Esophagus squamous epithelium (tissue), 4 donors: ENCODE measurements around the gene DGKQ.

ENCODE experiments used
- CTCF ChIP-seq, 6 experiments: fragments of 450-650 bp in 4 of 6; fragments of 200-600 bp in 2 of 6; sonication (generic) in 2 of 6; IDR thresholded peaks; one replicate each; pipeline ENCODE4 v1.5.1; 2016 to 2019; ENCODE audit warnings: antibody characterized with exemption in 6 of 6, mild to moderate bottlenecking in 4 of 6, moderate library complexity in 4 of 6
- POLR2A ChIP-seq, 4 donors: fragments of 450-650 bp; IDR thresholded peaks; one replicate each; pipeline ENCODE4 v1.6.1; 2017; ENCODE audit warnings: antibody characterized with exemption in 4 of 4, mild to moderate bottlenecking in 4 of 4, moderate library complexity in 3 of 4

GRCh38 chr4:965048-965765 is 8.2 kb downstream of the DGKQ start:
- TF ChIP-seq CTCF (IDR thresholded peaks at IDR 0.05) (no peak), POLR2A (IDR thresholded peaks at IDR 0.05) (no peak)
